C4-2B (cell line): ENCODE measurements around the gene SLC8A1.

Experiments
- ZFX ChIP-seq: fragments of 450-650 bp; IDR thresholded peaks from 2 replicates; pipeline ENCODE4 v1.6.1; 2017
- TF ChIP-seq, protein P1 (sequence below): fragments of 450-650 bp; conservative IDR thresholded peaks from 2 replicates; pipeline ENCODE4 v1.5.1; 2017; ENCODE audit warnings: mild to moderate bottlenecking

DNA sequence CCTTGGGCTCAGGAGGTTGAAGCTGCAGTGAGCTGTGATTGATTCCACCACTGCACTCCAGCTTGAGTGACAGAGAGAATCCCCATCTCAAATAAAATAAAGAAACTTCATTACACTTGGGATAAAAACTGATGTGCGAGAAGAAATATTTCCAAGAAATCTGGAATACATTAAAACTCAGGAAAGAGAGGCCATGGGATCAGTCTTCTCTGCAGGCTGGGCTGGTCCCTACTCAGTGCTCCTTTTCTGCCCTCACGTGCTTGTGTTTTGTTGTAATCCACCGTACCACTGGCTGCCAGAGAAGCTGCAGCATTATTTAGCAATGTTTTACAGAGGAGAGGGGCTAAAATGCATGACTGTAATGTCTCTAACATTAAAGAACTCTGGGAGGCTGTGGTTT, 282.0 kb downstream of the SLC8A1 start:
- TF ChIP-seq, protein P1, sequence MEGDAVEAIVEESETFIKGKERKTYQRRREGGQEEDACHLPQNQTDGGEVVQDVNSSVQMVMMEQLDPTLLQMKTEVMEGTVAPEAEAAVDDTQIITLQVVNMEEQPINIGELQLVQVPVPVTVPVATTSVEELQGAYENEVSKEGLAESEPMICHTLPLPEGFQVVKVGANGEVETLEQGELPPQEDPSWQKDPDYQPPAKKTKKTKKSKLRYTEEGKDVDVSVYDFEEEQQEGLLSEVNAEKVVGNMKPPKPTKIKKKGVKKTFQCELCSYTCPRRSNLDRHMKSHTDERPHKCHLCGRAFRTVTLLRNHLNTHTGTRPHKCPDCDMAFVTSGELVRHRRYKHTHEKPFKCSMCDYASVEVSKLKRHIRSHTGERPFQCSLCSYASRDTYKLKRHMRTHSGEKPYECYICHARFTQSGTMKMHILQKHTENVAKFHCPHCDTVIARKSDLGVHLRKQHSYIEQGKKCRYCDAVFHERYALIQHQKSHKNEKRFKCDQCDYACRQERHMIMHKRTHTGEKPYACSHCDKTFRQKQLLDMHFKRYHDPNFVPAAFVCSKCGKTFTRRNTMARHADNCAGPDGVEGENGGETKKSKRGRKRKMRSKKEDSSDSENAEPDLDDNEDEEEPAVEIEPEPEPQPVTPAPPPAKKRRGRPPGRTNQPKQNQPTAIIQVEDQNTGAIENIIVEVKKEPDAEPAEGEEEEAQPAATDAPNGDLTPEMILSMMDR: no peak
- TF ChIP-seq ZFX: no peak
